Activated T-helper 1 cell treated with anti-CD3 and anti-CD28 coated beads, Interleukin-2, amount 50 U/mL, for 16 hours (primary cell): ENCODE measurements around the gene UPF1.
"Not testable (repeated sequence)": the region's sequence is repeated elsewhere in the genome, so short reads cannot be mapped to it uniquely, and the experiment has no call there.

Source experiments
- DNase-seq, 2 donors: peaks; one replicate each; pipeline ENCODE4 v3.0.0-alpha.2; 2020; ENCODE audit warnings: low read depth in 1 of 2, low spot score in 1 of 2

UPF1 gene

DNA sequence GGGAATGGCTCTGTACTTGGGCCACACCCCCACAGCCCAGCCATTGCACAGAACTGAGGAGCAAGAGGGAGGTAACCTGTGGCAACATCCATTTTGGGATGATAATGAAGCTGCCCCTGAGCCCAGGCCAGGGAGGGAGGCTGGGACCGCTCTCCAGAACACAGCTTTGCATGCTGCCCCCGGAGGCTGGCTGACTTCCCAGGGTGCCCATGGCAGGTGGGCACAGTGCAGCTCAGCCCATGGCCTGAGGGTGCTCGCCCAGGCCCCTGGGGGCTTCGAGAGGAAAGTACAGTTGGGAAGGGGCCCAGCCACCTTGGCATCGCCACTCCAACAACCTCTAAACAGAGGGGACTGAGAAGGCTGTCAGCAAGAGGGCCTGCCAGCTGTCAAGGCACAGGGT is 81.7 kb downstream of the UPF1 start:
- DNase-seq = no peak

DNA sequence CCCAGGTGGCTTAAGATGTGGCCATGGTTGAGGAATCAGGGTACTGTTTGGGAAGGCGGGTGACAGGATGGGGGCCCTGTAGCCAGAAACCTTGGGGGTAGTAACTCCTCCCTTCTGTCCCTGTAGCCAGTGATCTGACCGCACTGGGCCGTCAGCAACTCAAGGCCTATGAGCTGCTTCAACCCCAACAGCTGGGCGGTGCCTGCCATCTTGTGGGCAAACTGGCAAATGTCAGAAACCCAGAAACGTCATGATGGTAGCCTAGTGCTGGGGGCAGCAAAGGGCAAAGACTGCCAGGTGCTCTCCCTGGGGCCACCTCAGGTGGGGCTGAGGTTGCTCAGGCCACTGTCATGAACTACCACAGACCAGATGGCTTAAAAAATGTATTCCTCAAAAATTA is 83.9 kb downstream of the UPF1 start:
- DNase-seq = no peak

DNA sequence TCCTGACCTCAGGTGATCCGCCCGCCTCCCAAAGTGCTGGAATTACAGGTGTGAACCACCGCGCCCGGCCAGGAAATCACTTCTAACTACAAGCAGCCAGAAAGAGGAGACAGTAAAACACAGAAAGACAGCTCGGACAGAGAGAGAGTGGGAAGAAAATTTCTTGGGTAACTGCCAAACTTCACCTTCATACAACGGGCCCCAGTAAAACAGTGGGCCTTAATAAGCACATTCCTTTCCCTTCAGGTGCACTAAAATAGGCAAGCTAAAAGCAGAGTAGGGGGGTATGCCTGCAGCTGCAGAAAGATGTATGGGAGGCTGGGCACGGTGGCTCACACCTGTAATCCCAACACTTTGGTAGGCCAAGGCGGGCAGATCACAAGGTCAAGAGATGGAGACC is 85.8 kb downstream of the UPF1 start:
- not testable (repeated sequence) for DNase-seq
